ENCODE measurements around the gene NELFB. TPM values are rescaled to one million over a fixed set of nuclear protein-coding genes. Genes with fewer than 3 reads are reported as not detected.

NELFB gene
- total and polyA plus RNA-seq, 4 donors, result 4.7 to 24.6 (median 18.1) TPM

DNA sequence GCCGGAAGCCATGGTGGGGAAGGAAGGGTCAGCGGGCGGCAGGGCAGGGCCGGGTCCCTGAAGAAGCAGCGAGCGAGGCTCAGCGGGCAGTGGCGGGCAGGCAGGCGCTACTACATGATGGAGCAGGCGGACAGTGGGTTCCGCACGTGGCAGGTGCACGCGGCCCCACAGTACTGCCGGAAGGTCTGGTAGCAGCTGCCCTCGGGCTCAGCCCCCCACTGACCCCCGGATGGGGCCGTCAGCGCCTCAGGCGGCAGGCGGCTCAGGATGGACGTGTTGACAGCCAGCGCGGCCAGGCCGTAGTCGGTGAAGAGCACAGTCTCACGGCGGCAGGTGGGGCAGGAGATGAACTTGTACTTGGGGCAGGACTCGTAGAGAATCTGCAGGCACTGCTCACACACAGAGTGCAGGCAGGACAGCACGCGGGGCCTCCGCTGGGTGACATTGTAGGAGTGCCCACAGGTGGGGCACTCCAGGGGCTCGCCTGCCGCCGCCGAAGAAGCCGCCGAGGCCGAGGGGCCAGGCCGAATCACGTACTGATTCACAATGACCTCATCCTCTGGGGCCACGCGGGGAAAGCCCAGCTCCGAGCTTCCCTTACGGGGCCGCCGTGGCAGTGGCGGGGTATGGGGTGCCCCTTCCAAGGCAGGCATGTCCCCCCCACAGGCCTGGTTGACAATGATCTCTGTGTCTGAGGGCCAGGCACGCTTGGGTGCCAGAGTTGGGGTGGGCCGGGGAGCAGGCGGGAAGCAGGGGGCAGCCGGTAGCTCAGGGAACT is 34.6 kb upstream of the NELFB start:
- H3K27ac ChIP-seq (ENCODE audit: low read depth in 1 of 2, low read length in 2 of 2), result no peak overlapping the region
- peaks cover 0 to 3% (median under 1%) of the 10 kb centered on the region in 4 donors for H3K36me3 ChIP-seq (ENCODE audit: control insufficient read depth in 4 of 4, insufficient read depth in 3 of 4, low read depth in 1 of 4, low read length in 3 of 4)
- peaks cover 10 to 30% (median 19%) of the 10 kb centered on the region in 4 donors for H3K4me1 ChIP-seq (ENCODE audit: control insufficient read depth in 4 of 4, insufficient read depth in 4 of 4, low read length in 3 of 4)
- DNase-seq (ENCODE audit: low spot score), result no peak
- no peak overlapping the region for H3K9ac ChIP-seq (ENCODE audit: low read depth in 1 of 2, low read length in 2 of 2)
- H3K9me3 ChIP-seq (ENCODE audit: control insufficient read depth in 4 of 4, low read length in 3 of 4), result no peaks in the 10 kb centered on the region
- no peak overlapping the region for H3K4me3 ChIP-seq (ENCODE audit: low read depth in 1 of 3, low read length in 3 of 3)
- 97% methylated on average over 52 of the region's 52 CpGs for WGBS
- no peaks in the 10 kb centered on the region for H3K27me3 ChIP-seq (ENCODE audit: control insufficient read depth in 4 of 4, insufficient read depth in 4 of 4, low read length in 3 of 4)
- TF ChIP-seq TAF1 (conservative IDR thresholded peaks at IDR 0.05), result no peak
- TF ChIP-seq GABPA (IDR thresholded peaks at IDR 0.05 in 1 of 2, conservative IDR thresholded peaks at IDR 0.05 in 1 of 2), result no peak
- TF ChIP-seq, protein P1, sequence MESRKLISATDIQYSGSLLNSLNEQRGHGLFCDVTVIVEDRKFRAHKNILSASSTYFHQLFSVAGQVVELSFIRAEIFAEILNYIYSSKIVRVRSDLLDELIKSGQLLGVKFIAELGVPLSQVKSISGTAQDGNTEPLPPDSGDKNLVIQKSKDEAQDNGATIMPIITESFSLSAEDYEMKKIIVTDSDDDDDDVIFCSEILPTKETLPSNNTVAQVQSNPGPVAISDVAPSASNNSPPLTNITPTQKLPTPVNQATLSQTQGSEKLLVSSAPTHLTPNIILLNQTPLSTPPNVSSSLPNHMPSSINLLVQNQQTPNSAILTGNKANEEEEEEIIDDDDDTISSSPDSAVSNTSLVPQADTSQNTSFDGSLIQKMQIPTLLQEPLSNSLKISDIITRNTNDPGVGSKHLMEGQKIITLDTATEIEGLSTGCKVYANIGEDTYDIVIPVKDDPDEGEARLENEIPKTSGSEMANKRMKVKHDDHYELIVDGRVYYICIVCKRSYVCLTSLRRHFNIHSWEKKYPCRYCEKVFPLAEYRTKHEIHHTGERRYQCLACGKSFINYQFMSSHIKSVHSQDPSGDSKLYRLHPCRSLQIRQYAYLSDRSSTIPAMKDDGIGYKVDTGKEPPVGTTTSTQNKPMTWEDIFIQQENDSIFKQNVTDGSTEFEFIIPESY (IDR thresholded peaks at IDR 0.05), result no peak
- no peak for TF ChIP-seq NR2F2 (IDR thresholded peaks at IDR 0.05)
- TF ChIP-seq YY1 (IDR thresholded peaks at IDR 0.05), result no peak
- no peak for TF ChIP-seq RAD21 (IDR thresholded peaks at IDR 0.05)
- TF ChIP-seq HNF4A (conservative IDR thresholded peaks at IDR 0.05), result no peak
- TF ChIP-seq EGR1 (IDR thresholded peaks at IDR 0.05; ENCODE audit: low read depth in 2 of 2), result no peak
- TF ChIP-seq FOXA1 (IDR thresholded peaks at IDR 0.05), result no peak
- TF ChIP-seq SP1 (IDR thresholded peaks at IDR 0.05), result no peak
- no peak for TF ChIP-seq JUND (IDR thresholded peaks at IDR 0.05)
- TF ChIP-seq FOXA2 (IDR thresholded peaks at IDR 0.05), result no peak
- TF ChIP-seq, protein P2, sequence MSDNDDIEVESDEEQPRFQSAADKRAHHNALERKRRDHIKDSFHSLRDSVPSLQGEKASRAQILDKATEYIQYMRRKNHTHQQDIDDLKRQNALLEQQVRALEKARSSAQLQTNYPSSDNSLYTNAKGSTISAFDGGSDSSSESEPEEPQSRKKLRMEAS (IDR thresholded peaks at IDR 0.05), result no peak
- TF ChIP-seq, protein P3, sequence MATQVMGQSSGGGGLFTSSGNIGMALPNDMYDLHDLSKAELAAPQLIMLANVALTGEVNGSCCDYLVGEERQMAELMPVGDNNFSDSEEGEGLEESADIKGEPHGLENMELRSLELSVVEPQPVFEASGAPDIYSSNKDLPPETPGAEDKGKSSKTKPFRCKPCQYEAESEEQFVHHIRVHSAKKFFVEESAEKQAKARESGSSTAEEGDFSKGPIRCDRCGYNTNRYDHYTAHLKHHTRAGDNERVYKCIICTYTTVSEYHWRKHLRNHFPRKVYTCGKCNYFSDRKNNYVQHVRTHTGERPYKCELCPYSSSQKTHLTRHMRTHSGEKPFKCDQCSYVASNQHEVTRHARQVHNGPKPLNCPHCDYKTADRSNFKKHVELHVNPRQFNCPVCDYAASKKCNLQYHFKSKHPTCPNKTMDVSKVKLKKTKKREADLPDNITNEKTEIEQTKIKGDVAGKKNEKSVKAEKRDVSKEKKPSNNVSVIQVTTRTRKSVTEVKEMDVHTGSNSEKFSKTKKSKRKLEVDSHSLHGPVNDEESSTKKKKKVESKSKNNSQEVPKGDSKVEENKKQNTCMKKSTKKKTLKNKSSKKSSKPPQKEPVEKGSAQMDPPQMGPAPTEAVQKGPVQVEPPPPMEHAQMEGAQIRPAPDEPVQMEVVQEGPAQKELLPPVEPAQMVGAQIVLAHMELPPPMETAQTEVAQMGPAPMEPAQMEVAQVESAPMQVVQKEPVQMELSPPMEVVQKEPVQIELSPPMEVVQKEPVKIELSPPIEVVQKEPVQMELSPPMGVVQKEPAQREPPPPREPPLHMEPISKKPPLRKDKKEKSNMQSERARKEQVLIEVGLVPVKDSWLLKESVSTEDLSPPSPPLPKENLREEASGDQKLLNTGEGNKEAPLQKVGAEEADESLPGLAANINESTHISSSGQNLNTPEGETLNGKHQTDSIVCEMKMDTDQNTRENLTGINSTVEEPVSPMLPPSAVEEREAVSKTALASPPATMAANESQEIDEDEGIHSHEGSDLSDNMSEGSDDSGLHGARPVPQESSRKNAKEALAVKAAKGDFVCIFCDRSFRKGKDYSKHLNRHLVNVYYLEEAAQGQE (IDR thresholded peaks at IDR 0.05), result no peak
- TF ChIP-seq, protein P4, sequence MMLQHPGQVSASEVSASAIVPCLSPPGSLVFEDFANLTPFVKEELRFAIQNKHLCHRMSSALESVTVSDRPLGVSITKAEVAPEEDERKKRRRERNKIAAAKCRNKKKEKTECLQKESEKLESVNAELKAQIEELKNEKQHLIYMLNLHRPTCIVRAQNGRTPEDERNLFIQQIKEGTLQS (IDR thresholded peaks at IDR 0.05), result no peak
- no peak for TF ChIP-seq HNF4G (IDR thresholded peaks at IDR 0.05)
- TF ChIP-seq RXRA (IDR thresholded peaks at IDR 0.05), result no peak
- TF ChIP-seq, protein P5, sequence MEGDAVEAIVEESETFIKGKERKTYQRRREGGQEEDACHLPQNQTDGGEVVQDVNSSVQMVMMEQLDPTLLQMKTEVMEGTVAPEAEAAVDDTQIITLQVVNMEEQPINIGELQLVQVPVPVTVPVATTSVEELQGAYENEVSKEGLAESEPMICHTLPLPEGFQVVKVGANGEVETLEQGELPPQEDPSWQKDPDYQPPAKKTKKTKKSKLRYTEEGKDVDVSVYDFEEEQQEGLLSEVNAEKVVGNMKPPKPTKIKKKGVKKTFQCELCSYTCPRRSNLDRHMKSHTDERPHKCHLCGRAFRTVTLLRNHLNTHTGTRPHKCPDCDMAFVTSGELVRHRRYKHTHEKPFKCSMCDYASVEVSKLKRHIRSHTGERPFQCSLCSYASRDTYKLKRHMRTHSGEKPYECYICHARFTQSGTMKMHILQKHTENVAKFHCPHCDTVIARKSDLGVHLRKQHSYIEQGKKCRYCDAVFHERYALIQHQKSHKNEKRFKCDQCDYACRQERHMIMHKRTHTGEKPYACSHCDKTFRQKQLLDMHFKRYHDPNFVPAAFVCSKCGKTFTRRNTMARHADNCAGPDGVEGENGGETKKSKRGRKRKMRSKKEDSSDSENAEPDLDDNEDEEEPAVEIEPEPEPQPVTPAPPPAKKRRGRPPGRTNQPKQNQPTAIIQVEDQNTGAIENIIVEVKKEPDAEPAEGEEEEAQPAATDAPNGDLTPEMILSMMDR (IDR thresholded peaks at IDR 0.05; ENCODE audit: low read depth, low read length, missing input control), result no peak
